ENCODE data around the gene APOF.
"Not testable (repeated sequence)": the region's sequence is repeated elsewhere in the genome, so short reads cannot be mapped to it uniquely, and the experiment has no call there.

Gene APOF

GRCh38 chr12:56366948-56367347, 4.3 kb upstream of the APOF start:
- DNase-seq: no peak

DNA sequence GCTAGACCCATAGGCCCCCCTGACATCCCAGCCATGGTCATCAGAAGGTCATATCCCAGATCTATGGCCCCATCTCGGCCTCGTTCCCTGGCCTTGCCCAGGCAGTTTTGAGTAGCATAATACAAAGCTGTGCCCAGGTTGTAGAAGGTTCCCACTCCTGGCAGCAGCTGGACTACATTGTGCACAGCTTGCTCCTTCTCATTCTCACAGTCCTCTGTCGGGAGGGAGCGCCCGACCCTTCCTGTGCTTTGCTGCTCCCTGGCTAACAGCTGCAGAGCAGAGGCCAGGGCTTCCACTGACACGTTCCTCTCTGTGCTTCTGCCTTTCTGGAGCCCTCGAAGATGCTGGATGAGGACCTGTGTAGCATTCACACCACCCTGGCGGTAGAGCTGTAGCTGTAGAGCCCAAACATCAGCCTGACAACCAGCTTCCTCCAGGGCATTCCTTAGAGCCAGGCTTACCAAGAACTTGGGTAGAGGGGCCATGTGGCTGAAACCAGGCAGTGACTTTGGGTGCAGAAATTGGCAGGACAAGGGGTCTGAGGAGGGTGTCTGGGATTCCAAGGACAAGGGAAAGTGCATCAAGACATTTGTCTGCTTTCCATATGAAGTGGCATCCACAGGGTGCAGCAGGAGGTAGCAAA, 1.0 kb downstream of the APOF start:
- no peak for DNase-seq

GRCh38 chr12:56359851-56360767, 2.5 kb downstream of the APOF start, which contains the start of gene STAT2:
Gene STAT2, minus strand, starts transcription at chr12:56360107. Its CDS starts 3,536 bp downstream, at chr12:56356571.
- DNase-seq: peak; percentile 99

DNA sequence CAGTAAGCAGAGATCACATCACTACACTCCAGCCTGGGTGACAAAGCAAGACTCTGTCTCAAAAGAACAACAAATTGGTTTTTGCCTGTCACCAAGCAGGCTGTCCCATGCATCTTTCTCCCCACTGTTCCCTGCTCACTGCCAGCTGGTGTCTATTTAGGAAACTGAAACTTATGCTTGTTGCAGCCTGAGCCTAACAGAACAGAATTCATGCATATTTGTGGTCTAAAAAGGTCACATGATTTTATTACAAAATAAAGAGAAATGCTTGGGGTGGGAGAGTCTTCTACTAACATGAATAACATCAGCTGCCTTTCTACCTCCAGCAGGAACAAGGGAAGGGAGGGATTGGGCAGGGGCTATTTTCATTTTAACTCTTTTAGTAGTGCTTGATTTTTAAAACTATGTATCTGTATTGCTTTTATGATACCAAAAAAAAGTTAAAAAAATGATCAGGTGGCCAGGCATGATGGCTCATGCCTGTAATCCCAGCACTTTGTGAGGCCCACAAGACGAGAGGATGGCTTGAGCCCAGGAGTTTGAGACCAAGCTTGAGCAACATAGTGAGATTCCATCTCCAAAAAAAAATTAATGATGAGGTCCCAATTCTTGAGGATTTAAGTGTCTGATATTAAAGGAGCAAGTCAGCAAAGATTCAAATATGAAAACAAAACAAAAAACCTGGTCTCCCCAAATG, 3.7 kb downstream of the APOF start:
- no peak for DNase-seq

DNA sequence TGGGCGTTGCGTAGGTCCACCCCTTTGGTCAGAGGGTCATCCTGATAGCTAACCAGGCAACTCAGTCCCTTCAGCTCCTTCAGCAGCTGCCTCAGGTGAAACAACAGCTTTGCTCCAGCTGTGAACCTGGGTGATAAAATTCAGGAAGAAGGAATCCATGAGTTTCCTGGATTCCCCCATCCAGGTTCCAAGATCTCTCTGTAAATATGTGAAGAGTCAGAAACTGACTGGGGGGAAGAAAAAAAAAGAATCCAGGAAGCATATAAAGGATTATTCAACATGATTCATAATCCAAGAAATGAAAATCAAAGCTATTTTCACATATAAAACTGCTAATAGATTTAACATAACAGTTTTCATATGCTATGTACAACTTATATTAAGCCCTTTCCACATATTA, 11.3 kb downstream of the APOF start:
- no peak for DNase-seq

- no peak for DNase-seq
Measured at GRCh38 chr12:56350662-56351061, 12.0 kb downstream of the APOF start.

GRCh38 chr12:56348776-56349175, 13.9 kb downstream of the APOF start:
- DNase-seq: no peak

- DNase-seq: not testable (repeated sequence)
Measured at GRCh38 chr12:56347255-56347654, 15.4 kb downstream of the APOF start.

DNA sequence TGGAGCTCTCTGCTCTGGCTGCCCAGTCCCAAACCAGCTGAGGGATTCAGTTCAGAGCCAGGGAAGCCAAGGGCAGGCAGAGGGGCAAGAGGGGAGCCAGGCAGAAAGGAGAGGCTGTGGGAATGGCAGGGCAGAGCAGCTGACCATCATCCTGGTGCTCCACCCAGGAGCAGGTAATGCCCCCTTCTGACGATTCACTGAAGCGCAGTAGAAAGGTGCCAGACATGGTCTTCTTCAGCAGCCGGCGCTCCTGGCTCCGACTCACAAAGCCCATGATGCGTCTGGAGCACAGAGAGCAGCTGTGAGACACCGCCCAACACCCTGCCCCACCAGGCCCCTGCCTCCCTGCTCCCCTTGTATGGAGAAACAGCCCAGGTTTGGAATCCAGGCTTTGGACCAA, 16.0 kb downstream of the APOF start:
- peak; percentile 49 for DNase-seq

- DNase-seq: not testable (repeated sequence)
Measured at GRCh38 chr12:56342290-56342689, 20.4 kb downstream of the APOF start.

GRCh38 chr12:56341616-56342015, 21.0 kb downstream of the APOF start:
- no peak for DNase-seq

GRCh38 chr12:56339158-56339422, 23.6 kb downstream of the APOF start:
- DNase-seq: peak; percentile 41

DNA sequence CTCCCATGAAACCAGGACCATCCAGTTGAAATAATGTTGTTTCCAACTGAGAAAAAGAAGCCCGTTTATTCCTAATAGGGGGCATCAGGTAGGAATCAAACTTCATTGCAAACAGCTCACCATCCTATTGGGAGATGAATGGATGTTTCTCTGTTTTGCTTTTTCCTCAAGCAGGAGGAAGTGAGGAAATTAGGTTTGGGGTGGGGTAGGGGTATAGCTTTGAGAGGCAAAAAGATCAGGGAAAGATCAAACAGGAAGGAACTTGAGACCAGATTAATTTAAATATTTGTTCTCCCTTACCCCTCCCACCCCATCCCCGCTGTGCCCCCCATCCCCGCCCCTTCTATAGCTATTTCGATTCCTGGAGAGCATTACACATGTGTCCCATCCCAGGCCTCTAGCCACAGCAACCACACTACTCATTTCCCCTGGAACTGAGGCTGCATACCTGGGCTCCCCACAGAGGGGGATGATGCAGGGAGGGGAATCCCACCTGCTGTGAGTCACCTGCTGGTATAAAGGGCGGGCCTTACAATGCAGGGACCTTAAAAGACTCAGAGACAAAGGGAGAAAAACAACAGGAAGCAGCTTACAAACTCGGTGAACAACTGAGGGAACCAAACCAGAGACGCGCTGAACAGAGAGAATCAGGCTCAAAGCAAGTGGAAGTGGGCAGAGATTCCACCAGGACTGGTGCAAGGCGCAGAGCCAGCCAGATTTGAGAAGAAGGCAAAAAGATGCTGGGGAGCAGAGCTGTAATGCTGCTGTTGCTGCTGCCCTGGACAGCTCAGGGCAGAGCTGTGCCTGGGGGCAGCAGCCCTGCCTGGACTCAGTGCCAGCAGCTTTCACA, 24.1 kb downstream of the APOF start, which contains the start of gene IL23A:
TSS of gene IL23A (plus strand) at position 577 of the 850 bp plus-strand sequence. CDS start at position 738, 161 bp downstream.
- DNase-seq: peak; percentile 89

DNA sequence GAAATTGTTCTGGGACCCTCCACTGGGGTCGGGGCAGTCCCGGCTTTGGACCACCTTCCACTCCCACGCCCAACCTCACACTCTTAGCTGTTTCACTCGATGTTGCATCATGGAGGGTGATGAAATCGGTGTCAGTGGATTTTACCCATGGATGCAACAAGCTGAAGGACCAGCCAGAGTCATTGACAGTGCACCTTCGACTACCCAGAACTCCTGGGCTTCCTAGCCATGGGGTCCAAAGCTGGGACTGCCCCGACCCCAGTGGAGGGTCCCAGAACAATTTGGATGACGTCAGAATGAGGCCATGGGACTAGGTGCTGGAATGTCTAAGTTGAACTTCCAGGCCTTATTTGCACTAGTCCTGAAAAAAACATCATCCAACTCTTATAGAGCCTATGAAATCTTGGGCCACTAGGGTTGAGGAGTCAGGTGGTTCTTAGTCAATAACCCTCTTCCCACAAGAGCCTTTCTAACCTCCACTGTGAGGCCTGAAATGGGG, 24.9 kb downstream of the APOF start:
- DNase-seq: peak; percentile 41

GRCh38 chr12:56336361-56337167, 26.1 kb downstream of the APOF start:
- DNase-seq: no peak

DNA sequence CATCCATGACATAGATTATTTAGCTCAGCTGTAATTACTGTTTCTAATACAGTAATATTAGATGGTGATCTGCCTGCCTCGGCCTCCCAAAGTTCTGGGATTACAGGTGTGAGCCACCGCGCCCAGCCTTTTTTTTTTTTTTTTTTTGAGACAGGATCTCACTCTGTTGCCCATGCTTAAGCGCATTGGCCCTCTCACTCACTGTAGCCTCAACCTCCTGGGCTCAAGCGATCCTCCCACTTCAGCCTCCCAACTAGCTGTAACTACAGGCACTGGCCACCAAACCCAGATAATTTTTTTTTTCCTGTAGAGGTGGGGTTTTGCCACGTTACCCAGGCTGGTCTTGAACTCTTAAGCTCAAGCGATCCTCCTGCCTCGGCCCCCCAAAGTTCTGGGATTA, 27.1 kb downstream of the APOF start:
- DNase-seq: not testable (repeated sequence)

DNA sequence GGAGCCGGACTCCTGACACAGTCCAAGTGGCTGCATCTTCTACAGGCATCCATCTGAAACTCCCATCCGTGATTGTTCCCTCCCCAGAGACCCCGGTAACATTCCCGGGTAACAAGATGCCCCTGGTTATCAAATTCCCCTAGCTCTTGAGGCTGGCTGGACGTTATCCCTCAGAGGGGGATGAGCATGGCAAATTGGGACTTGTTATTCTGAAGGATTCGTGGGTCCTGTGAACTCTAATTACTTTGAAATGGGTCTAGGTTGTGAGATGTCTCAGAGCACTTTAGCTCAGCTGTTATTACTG, 28.2 kb downstream of the APOF start:
- no peak for DNase-seq

- peak; percentile 93 for DNase-seq
Measured at GRCh38 chr12:56333679-56334489, 28.8 kb downstream of the APOF start, which contains the start of gene PAN2. Gene PAN2, minus strand, starts transcription at chr12:56334000. Its CDS starts 906 bp downstream, at chr12:56333094.

- DNase-seq: no peak
Measured at GRCh38 chr12:56333197-56333678, 29.4 kb downstream of the APOF start.

GRCh38 chr12:56332512-56333196, 30.0 kb downstream of the APOF start:
- DNase-seq: no peak

All from stimulated activated CD8-positive, alpha-beta memory T cell treated with anti-CD3 and anti-CD28 coated beads, Interleukin-4, amount 100 ng/mL, for 48 hours (primary cell).